Sigmoid colon (tissue), 4 donors: Measurements from ENCODE around the gene CFL2.

ENCODE experiments used
- POLR2AphosphoS5 ChIP-seq, 4 donors: sonication (generic); formaldehyde crosslinking; IDR thresholded peaks; one replicate each; pipeline ENCODE4 v1.6.1; 2017; ENCODE audit warnings: antibody characterized with exemption in 4 of 4
- TF ChIP-seq, protein P1 (sequence below), 4 experiments: fragments of 450-650 bp in 3 of 4; fragments of 200-600 bp in 1 of 4; IDR thresholded peaks; one replicate each; pipeline ENCODE4 v1.5.1; 2016 to 2019; ENCODE audit warnings: antibody characterized with exemption in 4 of 4, mild to moderate bottlenecking in 3 of 4, moderate library complexity in 2 of 4

DNA sequence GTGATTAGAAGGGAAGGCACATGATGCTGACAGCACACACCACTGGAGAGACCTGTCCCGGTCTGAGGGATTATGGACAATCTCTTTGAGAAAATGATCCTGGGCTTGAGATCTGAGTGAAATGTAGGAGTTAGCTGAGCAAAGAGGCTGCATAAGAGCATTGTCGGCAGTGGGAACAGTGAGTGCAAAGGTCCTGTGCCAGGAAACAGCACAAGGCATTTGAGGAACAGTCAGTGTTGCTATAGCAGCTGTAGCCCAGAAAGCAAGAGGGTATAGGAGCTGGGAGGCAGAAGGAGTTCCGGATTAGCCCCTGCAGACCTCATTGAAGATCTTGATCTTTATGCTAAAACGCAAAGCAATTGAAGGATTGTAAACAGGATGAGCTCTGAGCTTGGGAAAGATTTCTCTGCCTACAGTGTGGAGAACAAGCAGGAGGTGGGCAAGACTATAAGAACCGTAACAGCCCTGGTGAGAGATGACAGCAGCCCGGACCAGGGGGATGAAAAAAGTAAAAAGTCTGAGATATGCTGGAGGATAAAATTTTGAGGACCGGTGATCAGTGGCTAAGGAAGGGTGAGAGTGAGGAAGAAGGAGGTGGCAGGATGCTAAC lies 28.5 kb downstream of the CFL2 start:
- TF ChIP-seq, protein P1, sequence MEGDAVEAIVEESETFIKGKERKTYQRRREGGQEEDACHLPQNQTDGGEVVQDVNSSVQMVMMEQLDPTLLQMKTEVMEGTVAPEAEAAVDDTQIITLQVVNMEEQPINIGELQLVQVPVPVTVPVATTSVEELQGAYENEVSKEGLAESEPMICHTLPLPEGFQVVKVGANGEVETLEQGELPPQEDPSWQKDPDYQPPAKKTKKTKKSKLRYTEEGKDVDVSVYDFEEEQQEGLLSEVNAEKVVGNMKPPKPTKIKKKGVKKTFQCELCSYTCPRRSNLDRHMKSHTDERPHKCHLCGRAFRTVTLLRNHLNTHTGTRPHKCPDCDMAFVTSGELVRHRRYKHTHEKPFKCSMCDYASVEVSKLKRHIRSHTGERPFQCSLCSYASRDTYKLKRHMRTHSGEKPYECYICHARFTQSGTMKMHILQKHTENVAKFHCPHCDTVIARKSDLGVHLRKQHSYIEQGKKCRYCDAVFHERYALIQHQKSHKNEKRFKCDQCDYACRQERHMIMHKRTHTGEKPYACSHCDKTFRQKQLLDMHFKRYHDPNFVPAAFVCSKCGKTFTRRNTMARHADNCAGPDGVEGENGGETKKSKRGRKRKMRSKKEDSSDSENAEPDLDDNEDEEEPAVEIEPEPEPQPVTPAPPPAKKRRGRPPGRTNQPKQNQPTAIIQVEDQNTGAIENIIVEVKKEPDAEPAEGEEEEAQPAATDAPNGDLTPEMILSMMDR (IDR thresholded peaks at IDR 0.05): no peak
- no peak for TF ChIP-seq POLR2AphosphoS5 (IDR thresholded peaks at IDR 0.05)
